PC-3 (cell line): ENCODE measurements around the gene NTM.

Source experiments
- CTCF ChIP-seq: fragments of 300-600 bp; sonication (generic); conservative IDR thresholded peaks from 2 replicates; pipeline ENCODE4 v1.5.1; 2017; ENCODE audit warnings: antibody characterized with exemption, low read depth, mild to moderate bottlenecking, low read length
- EZH2 ChIP-seq: fragments of 300-600 bp; sonication (generic); IDR thresholded peaks from one replicate; pipeline ENCODE4 v1.6.1; 2017; ENCODE audit warnings: antibody characterized with exemption, mild to moderate bottlenecking, low read length; ENCODE audit not compliant: unreplicated experiment
- EZH2phosphoT487 ChIP-seq: fragments of 300-600 bp; sonication (generic); IDR thresholded peaks from 2 replicates; pipeline ENCODE4 v1.6.1; 2018; ENCODE audit warnings: mild to moderate bottlenecking, antibody characterized with exemption, low read length, borderline replicate concordance

GRCh38 chr11:131413217-131413616 is 42.8 kb downstream of the NTM start:
- TF ChIP-seq CTCF, result no peak
- TF ChIP-seq EZH2, result no peak
- no peak for TF ChIP-seq EZH2phosphoT487
